ENCODE data around the gene WFS1.

Gene WFS1

GRCh38 chr4:6340446-6341015 lies 70.9 kb downstream of the WFS1 start:
- no peak for DNase-seq (ENCODE audit: low read depth)

DNA sequence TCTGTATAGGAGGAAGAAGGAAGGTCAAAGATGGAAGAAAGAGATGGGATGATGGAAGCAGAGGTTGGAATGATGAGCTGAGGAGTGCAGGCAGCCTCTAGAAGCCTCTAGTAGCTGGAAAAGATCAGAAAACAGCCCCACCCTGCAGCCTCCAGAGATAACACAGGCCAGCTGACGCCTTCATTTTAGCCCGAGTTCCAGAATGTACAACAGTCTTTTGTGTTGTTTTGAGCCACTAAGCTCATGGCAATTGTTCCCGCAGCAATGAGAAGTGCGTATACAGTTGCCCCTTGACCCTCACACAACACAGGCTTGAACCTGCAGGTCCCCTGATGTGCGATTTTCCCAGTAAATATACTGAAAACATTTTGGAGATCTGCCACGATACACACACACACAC lies 72.0 kb downstream of the WFS1 start:
- DNase-seq (ENCODE audit: low read depth), result no peak

DNA sequence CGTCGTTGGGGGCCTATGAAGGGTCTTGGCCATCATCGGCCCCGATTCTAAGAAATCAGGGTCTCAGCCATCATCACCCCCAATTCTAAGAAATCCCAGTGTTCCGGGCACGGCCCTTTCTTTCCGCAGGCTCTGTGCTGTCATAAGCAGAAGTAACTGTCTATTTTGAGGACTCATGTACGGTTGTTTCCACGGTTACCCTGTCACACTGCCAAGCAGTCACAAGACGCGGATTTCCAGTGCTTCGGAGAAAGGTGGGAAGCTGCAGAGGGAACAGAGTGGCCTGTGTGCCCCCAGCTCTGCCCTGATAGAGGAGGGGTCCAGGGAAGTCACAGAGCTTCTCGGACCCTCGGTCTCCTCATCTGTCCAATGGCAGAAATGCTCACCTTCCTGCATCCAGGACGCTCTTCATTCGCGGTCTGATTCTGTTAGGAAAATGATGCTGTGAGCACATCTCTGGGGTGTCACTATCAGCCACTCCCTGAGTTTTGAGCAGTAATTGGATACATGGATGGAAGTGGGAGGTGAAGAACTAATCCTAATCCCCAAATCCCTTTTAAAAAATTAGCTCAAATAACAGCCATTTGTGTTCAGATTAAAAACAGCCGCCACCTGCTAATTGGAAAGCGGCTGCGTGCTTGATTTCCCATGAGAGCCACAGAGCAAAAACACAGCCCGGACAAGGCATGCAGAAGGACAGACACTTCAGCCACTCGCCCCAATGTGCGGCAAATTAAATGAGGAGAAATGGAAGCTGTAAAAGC lies 73.1 kb downstream of the WFS1 start:
- DNase-seq (ENCODE audit: low read depth), result no peak

DNA sequence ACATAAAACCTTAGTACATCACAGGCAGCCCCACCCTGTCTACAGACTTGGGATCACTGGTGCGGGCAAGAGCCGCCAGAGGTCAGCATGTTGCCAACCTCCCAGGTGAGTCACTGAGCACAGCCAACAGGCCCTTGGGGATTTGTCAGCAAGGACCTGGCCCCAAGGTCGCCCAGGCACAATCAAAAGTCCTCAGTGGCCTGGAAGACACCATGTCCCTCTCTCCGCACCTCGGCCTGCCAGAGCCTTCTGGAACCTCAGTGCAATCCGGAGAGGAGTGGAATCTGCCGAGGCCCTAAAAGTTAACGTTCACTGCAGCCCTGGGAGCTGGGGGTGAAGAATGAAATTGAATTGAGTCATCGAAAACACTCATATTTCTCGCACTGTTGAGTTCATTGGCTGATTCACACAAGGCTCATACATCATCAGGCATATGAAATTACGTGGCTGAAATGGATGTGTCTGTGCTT lies 74.3 kb downstream of the WFS1 start:
- no peak for DNase-seq (ENCODE audit: low read depth)

DNA sequence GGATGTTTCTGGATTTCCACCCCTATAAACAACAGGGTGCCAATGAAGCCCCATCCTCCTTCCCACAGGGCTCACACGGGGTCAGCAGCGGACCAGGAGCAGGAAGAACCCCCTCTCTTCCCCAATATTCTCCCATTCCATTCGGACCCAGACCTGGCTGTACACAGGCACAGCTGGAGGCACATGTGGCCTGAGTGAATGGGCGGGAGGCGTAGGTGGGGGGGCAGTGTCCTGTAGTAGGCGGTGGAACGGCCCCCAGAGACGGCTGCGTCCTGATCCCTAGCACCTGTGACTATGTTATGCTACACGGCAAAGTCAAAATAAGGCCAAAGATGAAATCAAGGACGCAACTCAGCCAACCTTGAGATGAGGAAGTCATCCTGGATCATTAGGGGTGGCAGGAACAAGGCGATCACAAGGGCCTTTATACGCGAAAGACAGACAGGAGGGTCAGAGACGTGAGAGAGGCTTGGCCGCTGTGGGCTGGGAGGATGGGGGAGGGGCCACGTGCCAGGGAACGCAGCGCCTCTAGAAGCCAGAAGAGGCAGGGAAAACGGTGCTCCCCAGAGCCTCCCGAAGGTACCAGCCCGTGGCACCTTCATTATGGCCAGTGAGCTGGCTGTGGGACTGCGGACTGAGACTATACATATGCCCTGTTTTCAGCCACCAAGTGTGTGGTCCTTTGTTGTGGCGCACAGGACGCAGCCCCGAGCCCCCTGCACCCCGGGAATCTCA lies 75.6 kb downstream of the WFS1 start:
- no peak for DNase-seq (ENCODE audit: low read depth)

GRCh38 chr4:6345866-6346265 lies 76.2 kb downstream of the WFS1 start:
- DNase-seq (ENCODE audit: low read depth), result no peak

DNA sequence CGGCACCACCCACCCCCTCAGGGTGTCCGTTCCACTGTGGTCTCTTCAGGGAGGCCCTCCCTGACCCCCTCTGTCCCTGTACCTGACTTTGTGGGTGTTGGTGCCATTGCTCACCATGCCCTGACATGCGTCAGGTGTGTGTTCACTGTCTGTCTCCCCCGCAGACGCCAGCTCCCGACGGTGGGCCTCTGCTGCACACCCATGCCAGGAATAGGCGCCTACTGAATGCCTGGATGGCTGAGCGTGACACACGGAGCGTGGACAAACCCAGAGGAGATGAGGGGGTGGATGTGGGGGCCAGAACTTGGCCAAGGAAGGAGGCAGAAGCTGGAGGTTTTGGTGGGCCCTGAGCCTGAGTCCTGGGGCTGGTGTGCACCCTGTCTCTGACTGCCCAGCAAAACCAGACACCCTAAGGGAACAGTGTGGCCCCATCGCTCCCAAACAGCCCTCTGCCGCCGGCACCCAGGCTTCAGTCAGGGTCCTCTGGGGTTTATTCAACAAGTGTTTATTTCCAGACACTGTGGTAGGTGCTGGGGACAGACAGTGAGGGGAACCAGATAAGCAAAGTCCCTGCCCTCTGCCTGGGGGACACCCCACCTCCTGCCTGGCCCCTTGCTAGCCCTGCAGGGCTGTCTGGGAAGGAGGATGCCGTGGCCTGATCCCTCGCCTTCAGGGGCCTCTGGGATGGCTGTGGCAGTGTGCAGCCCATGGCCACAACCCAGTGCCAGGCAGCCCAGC lies 76.9 kb downstream of the WFS1 start:
- no peak for DNase-seq (ENCODE audit: low read depth)

DNA sequence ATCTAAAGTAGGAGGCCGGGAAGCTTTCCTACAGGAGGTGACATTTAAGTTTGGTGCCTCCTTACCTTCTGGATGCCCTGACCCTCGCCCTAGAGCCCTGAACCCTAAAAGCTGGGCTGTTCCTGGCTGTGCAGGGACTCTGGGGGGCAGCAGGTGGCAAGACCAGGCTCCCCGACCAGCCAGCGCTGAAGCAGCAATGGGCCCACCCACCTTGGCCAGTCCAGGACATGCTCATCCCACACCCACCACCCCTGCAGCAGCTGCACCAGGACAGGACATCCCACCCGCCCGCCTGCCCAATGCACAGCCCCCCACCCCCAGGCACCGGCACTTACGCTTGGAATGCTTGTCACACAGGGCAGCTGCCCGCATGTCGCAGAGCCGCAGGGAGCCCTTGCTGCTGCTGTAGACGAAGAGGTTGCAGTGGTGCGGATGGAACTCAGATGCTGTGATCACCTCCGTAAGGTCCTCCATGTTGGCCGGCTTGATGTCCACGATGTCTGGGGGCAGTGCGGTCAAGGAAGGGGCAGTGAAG lies 77.9 kb downstream of the WFS1 start:
- DNase-seq (ENCODE audit: low read depth), result no peak

GRCh38 chr4:6348408-6348807 lies 78.8 kb downstream of the WFS1 start:
- DNase-seq (ENCODE audit: low read depth), result no peak

- DNase-seq (ENCODE audit: low read depth), result no peak
Observed at GRCh38 chr4:6349896-6350603, 80.4 kb downstream of the WFS1 start.

GRCh38 chr4:6350646-6351045 lies 81.0 kb downstream of the WFS1 start:
- no peak for DNase-seq (ENCODE audit: low read depth)

- no peak for DNase-seq (ENCODE audit: low read depth)
Observed at GRCh38 chr4:6351246-6352000, 81.8 kb downstream of the WFS1 start.

- no peak for DNase-seq (ENCODE audit: low read depth)
Observed at GRCh38 chr4:6352031-6352692, 82.5 kb downstream of the WFS1 start.

All from activated T-helper 1 cell treated with Interleukin-2 at 50 U/mL for 16 hours (primary cell).